ENCODE measurements around the gene C12orf57.
A peak's percentile ranks its signal among the peaks of the same experiment; 100 is the strongest.

C12orf57 gene

GRCh38 chr12:6978611-6979011 lies 34.8 kb downstream of the C12orf57 start:
- H3K36me3 ChIP-seq (replicated peaks; ENCODE audit: insufficient read depth, low read length), result 0 out of 2 replicates have a peak, but pooled peaks cover 7% of the 10 kb centered on the region
- H3K27ac ChIP-seq (ENCODE audit: low read length), result peak overlapping the region; percentile 9; the same call in 1 of the 2 replicates

GRCh38 chr12:6979021-6979420 lies 35.2 kb downstream of the C12orf57 start:
- DNase-seq, result no peak
- no peaks in the 10 kb centered on the region for H3K27me3 ChIP-seq (replicated peaks; ENCODE audit: insufficient read depth, low read length)
- H2AFZ ChIP-seq (ENCODE audit: low read length), result no peak overlapping the region
- peaks cover 25% of the 10 kb centered on the region for H3F3A ChIP-seq (ENCODE audit: insufficient read depth, low read length)
- no peak overlapping the region for H3K27ac ChIP-seq (ENCODE audit: low read length)
- no peaks in the 10 kb centered on the region for H3K9me2 ChIP-seq (replicated peaks; ENCODE audit: insufficient read depth, low read length)
- TF ChIP-seq CTCF (IDR thresholded peaks at IDR 0.05; ENCODE audit: low read length) (no peak), EZH2 (optimal IDR thresholded peaks at IDR 0.05; ENCODE audit: low read depth, low read length) (no peak), EZH2phosphoT487 (IDR thresholded peaks at IDR 0.05; ENCODE audit: low read length) (no peak)
- peaks cover 30% of the 10 kb centered on the region for H3K4me1 ChIP-seq (ENCODE audit: low read length)
- peaks cover 23% of the 10 kb centered on the region for H3K79me2 ChIP-seq (ENCODE audit: low read length)
- H3K9me3 ChIP-seq (replicated peaks; ENCODE audit: insufficient read depth, low read length), result no peaks in the 10 kb centered on the region
- no peak overlapping the region for H3K4me2 ChIP-seq (ENCODE audit: low read depth, low read length)
- H4K20me1 ChIP-seq (ENCODE audit: insufficient read depth, low read length), result no peaks in the 10 kb centered on the region
- H3K36me3 ChIP-seq (replicated peaks; ENCODE audit: insufficient read depth, low read length), result 0 out of 2 replicates have a peak, but pooled peaks cover 7% of the 10 kb centered on the region
- no peak overlapping the region for H3K9ac ChIP-seq (ENCODE audit: low read length)
- no peak overlapping the region for H3K4me3 ChIP-seq (ENCODE audit: low read length)

More at GRCh38 chr12:6978611-6979011, 34.8 kb downstream of the C12orf57 start:
- H3K4me2 ChIP-seq (ENCODE audit: low read depth, low read length), result no peak overlapping the region
- H4K20me1 ChIP-seq (ENCODE audit: insufficient read depth, low read length), result no peaks in the 10 kb centered on the region
- H3K9me3 ChIP-seq (replicated peaks; ENCODE audit: insufficient read depth, low read length), result no peaks in the 10 kb centered on the region
- peaks cover 29% of the 10 kb centered on the region for H3F3A ChIP-seq (ENCODE audit: insufficient read depth, low read length)
- peak; percentile 35 for DNase-seq
- no peaks in the 10 kb centered on the region for H3K27me3 ChIP-seq (replicated peaks; ENCODE audit: insufficient read depth, low read length)
- no peaks in the 10 kb centered on the region for H3K9me2 ChIP-seq (replicated peaks; ENCODE audit: insufficient read depth, low read length)
- peaks cover 34% of the 10 kb centered on the region for H3K4me1 ChIP-seq (ENCODE audit: low read length)
- TF ChIP-seq EZH2 (optimal IDR thresholded peaks at IDR 0.05; ENCODE audit: low read depth, low read length) (no peak), CTCF (IDR thresholded peaks at IDR 0.05; ENCODE audit: low read length) (no peak), EZH2phosphoT487 (IDR thresholded peaks at IDR 0.05; ENCODE audit: low read length) (no peak)
- peaks cover 27% of the 10 kb centered on the region for H3K79me2 ChIP-seq (ENCODE audit: low read length)
- H3K9ac ChIP-seq (ENCODE audit: low read length), result no peak overlapping the region
- no peak overlapping the region for H2AFZ ChIP-seq (ENCODE audit: low read length)
- no peak overlapping the region for H3K4me3 ChIP-seq (ENCODE audit: low read length)

GRCh38 chr12:6979453-6979852 lies 35.6 kb downstream of the C12orf57 start:
- Histone ChIP-seq H2AFZ (ENCODE audit: low read length) (no peak overlapping the region), H3F3A (ENCODE audit: insufficient read depth, low read length) (peaks cover 20% of the 10 kb centered on the region), H3K9ac (ENCODE audit: low read length) (no peak overlapping the region), H3K27ac (ENCODE audit: low read length) (no peak overlapping the region), H3K9me2 (replicated peaks; ENCODE audit: insufficient read depth, low read length) (no peaks in the 10 kb centered on the region), H3K4me3 (ENCODE audit: low read length) (no peak overlapping the region), H3K27me3 (replicated peaks; ENCODE audit: insufficient read depth, low read length) (no peaks in the 10 kb centered on the region), H4K20me1 (ENCODE audit: insufficient read depth, low read length) (no peaks in the 10 kb centered on the region), H3K4me2 (ENCODE audit: low read depth, low read length) (no peak overlapping the region), H3K9me3 (replicated peaks; ENCODE audit: insufficient read depth, low read length) (no peaks in the 10 kb centered on the region), H3K79me2 (ENCODE audit: low read length) (peaks cover 18% of the 10 kb centered on the region), H3K36me3 (replicated peaks; ENCODE audit: insufficient read depth, low read length) (0 out of 2 replicates have a peak, but pooled peaks cover 7% of the 10 kb centered on the region), H3K4me1 (ENCODE audit: low read length) (peaks cover 25% of the 10 kb centered on the region)
- TF ChIP-seq EZH2phosphoT487 (IDR thresholded peaks at IDR 0.05; ENCODE audit: low read length) (no peak), CTCF (IDR thresholded peaks at IDR 0.05; ENCODE audit: low read length) (no peak), EZH2 (optimal IDR thresholded peaks at IDR 0.05; ENCODE audit: low read depth, low read length) (no peak)
- DNase-seq, result no peak
